Measurements from ENCODE around the gene SMIM32.

Gene SMIM32

GRCh38 chr5:136206361-136206760 is 13.4 kb upstream of the SMIM32 start:
- no peak for DNase-seq

- no peak for DNase-seq
These were observed 13.0 kb upstream of the SMIM32 start for GRCh38 chr5:136205941-136206340.

GRCh38 chr5:136205061-136205702 is 12.2 kb upstream of the SMIM32 start:
- DNase-seq, result no peak

- DNase-seq, result no peak
These were observed 10.5 kb upstream of the SMIM32 start for GRCh38 chr5:136203303-136203922.

GRCh38 chr5:136202469-136203205 is 9.7 kb upstream of the SMIM32 start:
- DNase-seq, result no peak

GRCh38 chr5:136201870-136202269 is 8.9 kb upstream of the SMIM32 start:
- no peak for DNase-seq

GRCh38 chr5:136200761-136201160 is 7.8 kb upstream of the SMIM32 start:
- no peak for DNase-seq

- DNase-seq, result no peak
These were observed 7.2 kb upstream of the SMIM32 start for GRCh38 chr5:136200130-136200529.

GRCh38 chr5:136199408-136199807 is 6.4 kb upstream of the SMIM32 start:
- no peak for DNase-seq

- no peak for DNase-seq
These were observed 5.5 kb upstream of the SMIM32 start for GRCh38 chr5:136198453-136198852.

- no peak for DNase-seq
These were observed 4.6 kb upstream of the SMIM32 start for GRCh38 chr5:136197462-136198142.

- no peak for DNase-seq
These were observed 3.2 kb upstream of the SMIM32 start for GRCh38 chr5:136195971-136196820.

- DNase-seq, result no peak
These were observed 1.6 kb upstream of the SMIM32 start for GRCh38 chr5:136194576-136194975.

- no peak for DNase-seq
These were observed 467 bp upstream of the SMIM32 start for GRCh38 chr5:136193322-136193935.

- DNase-seq, result no peak
These were observed 892 bp downstream of the SMIM32 start for GRCh38 chr5:136192015-136192525.

- no peak for DNase-seq
These were observed 1.5 kb downstream of the SMIM32 start for GRCh38 chr5:136191304-136192014.

- DNase-seq, result no peak
These were observed 2.1 kb downstream of the SMIM32 start for GRCh38 chr5:136190904-136191303.

GRCh38 chr5:136190091-136190720 is 2.8 kb downstream of the SMIM32 start:
- DNase-seq, result no peak

GRCh38 chr5:136188859-136189258 is 4.1 kb downstream of the SMIM32 start:
- no peak for DNase-seq

- no peak for DNase-seq
These were observed 6.2 kb downstream of the SMIM32 start for GRCh38 chr5:136186796-136187195.

Data from NCI-H345 (cell line).